ENCODE results near the gene PRKACB. TPM values are rescaled to one million over a fixed set of nuclear protein-coding genes. Genes with fewer than 3 reads are reported as not detected.
"Not testable (repeated sequence)": the region's sequence is repeated elsewhere in the genome, so short reads cannot be mapped to it uniquely, and the experiment has no call there.

Gene PRKACB
- total RNA-seq, 1 donor = 22.1 TPM

DNA sequence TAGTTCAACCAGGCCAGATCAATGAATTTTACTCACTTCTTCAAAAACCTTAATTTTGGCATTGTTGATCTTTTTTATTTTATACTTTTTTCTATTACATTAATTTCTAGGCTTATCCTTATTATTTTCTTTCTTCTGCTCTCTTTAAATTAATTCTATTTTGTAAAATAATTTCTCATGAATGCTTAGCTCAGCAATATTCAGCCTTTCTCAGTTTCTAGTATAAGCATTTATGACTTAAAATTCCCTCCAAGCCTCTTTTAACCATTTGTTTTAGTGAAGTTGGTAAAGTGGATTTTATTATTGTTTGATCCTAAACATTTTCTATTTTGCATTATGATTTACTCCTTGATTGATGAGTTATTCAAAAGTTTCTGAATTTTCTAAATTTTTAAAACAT is 136.8 kb downstream of the PRKACB start:
- Histone ChIP-seq H2AFZ (ENCODE audit: low read length) (no peak overlapping the region), H3K4me1 (ENCODE audit: insufficient read depth, low read length) (no peaks in the 10 kb centered on the region), H3K79me2 (ENCODE audit: insufficient read depth, low read length) (no peaks in the 10 kb centered on the region), H3K27me3 (ENCODE audit: insufficient read depth, low read length) (no peaks in the 10 kb centered on the region), H4K20me1 (ENCODE audit: insufficient read depth, low read length) (no peaks in the 10 kb centered on the region), H3K27ac (ENCODE audit: low read depth, low read length) (no peak overlapping the region), H3K4me2 (ENCODE audit: insufficient read depth, low read length) (no peak overlapping the region), H3K9me3 (ENCODE audit: low read depth, low read length) (no peaks in the 10 kb centered on the region), H3K36me3 (ENCODE audit: insufficient read depth, low read length) (no peaks in the 10 kb centered on the region), H3K4me3 (ENCODE audit: insufficient read depth, low read length) (no peak overlapping the region)
- no peak for DNase-seq (ENCODE audit: insufficient read length, low spot score, missing footprints)
- no peak for TF ChIP-seq CTCF (IDR thresholded peaks at IDR 0.05; ENCODE audit: extremely low read depth, low read depth, low read length)

- no peak for TF ChIP-seq CTCF (IDR thresholded peaks at IDR 0.05; ENCODE audit: extremely low read depth, low read depth, low read length)
- H3K27me3 ChIP-seq (ENCODE audit: insufficient read depth, low read length) = no peaks in the 10 kb centered on the region
- no peaks in the 10 kb centered on the region for H3K36me3 ChIP-seq (ENCODE audit: insufficient read depth, low read length)
- no peak overlapping the region for H3K4me2 ChIP-seq (ENCODE audit: insufficient read depth, low read length)
- no peaks in the 10 kb centered on the region for H4K20me1 ChIP-seq (ENCODE audit: insufficient read depth, low read length)
- H2AFZ ChIP-seq (ENCODE audit: low read length) = no peak overlapping the region
- no peak for DNase-seq (ENCODE audit: insufficient read length, low spot score, missing footprints)
- no peaks in the 10 kb centered on the region for H3K4me1 ChIP-seq (ENCODE audit: insufficient read depth, low read length)
- H3K79me2 ChIP-seq (ENCODE audit: insufficient read depth, low read length) = no peaks in the 10 kb centered on the region
- H3K27ac ChIP-seq (ENCODE audit: low read depth, low read length) = no peak overlapping the region
- no peaks in the 10 kb centered on the region for H3K9me3 ChIP-seq (ENCODE audit: low read depth, low read length)
- H3K4me3 ChIP-seq (ENCODE audit: insufficient read depth, low read length) = no peak overlapping the region
Measured at GRCh38 chr1:84282780-84283333, 138.8 kb downstream of the PRKACB start.

DNA sequence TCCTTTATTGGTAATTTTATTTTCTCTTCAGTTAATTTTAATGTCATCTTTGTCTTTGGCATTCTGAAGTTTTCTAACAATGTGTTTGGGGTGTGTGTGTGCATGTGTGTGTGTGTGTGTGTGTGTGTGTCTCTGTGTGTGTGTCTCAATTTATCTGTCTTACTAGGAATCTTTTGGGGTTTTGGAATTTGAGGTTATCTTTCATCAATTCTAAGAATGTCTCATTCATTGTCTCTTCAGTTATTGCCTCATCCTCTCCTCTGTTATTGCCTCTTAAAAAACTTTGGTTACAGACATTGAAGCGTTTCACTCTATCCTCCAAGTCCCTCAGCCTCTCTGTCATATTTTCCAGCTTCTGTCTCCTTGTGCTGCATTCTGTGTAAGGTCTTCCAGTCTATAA is 139.3 kb downstream of the PRKACB start:
- no peak for DNase-seq (ENCODE audit: insufficient read length, low spot score, missing footprints)
- TF ChIP-seq CTCF (IDR thresholded peaks at IDR 0.05; ENCODE audit: extremely low read depth, low read depth, low read length) = no peak
- H3K4me3 ChIP-seq (ENCODE audit: insufficient read depth, low read length) = no peak overlapping the region

GRCh38 chr1:84286071-84286470 is 142.0 kb downstream of the PRKACB start:
- H3K4me1 ChIP-seq (ENCODE audit: insufficient read depth, low read length) = no peaks in the 10 kb centered on the region
- no peaks in the 10 kb centered on the region for H4K20me1 ChIP-seq (ENCODE audit: insufficient read depth, low read length)
- no peak overlapping the region for H3K27ac ChIP-seq (ENCODE audit: low read depth, low read length)
- no peaks in the 10 kb centered on the region for H3K36me3 ChIP-seq (ENCODE audit: insufficient read depth, low read length)
- H2AFZ ChIP-seq (ENCODE audit: low read length) = no peak overlapping the region
- no peaks in the 10 kb centered on the region for H3K9me3 ChIP-seq (ENCODE audit: low read depth, low read length)
- H3K27me3 ChIP-seq (ENCODE audit: insufficient read depth, low read length) = no peaks in the 10 kb centered on the region
- no peak for DNase-seq (ENCODE audit: insufficient read length, low spot score, missing footprints)
- H3K4me3 ChIP-seq (ENCODE audit: insufficient read depth, low read length) = no peak overlapping the region
- TF ChIP-seq CTCF (IDR thresholded peaks at IDR 0.05; ENCODE audit: extremely low read depth, low read depth, low read length) = no peak
- H3K79me2 ChIP-seq (ENCODE audit: insufficient read depth, low read length) = no peaks in the 10 kb centered on the region
- H3K4me2 ChIP-seq (ENCODE audit: insufficient read depth, low read length) = no peak overlapping the region

More for the DNA sequence above, 139.3 kb downstream of the PRKACB start:
- Histone ChIP-seq H3K79me2 (ENCODE audit: insufficient read depth, low read length) (no peaks in the 10 kb centered on the region), H4K20me1 (ENCODE audit: insufficient read depth, low read length) (no peaks in the 10 kb centered on the region), H3K36me3 (ENCODE audit: insufficient read depth, low read length) (no peaks in the 10 kb centered on the region), H3K4me1 (ENCODE audit: insufficient read depth, low read length) (no peaks in the 10 kb centered on the region), H2AFZ (ENCODE audit: low read length) (no peak overlapping the region), H3K9me3 (ENCODE audit: low read depth, low read length) (no peaks in the 10 kb centered on the region), H3K27ac (ENCODE audit: low read depth, low read length) (no peak overlapping the region), H3K4me2 (ENCODE audit: insufficient read depth, low read length) (no peak overlapping the region), H3K27me3 (ENCODE audit: insufficient read depth, low read length) (no peaks in the 10 kb centered on the region)

GRCh38 chr1:84287389-84287788 is 143.3 kb downstream of the PRKACB start:
- not testable (repeated sequence) for H3K27me3 ChIP-seq (ENCODE audit: insufficient read depth, low read length); H3K36me3 ChIP-seq (ENCODE audit: insufficient read depth, low read length); H3K4me3 ChIP-seq (ENCODE audit: insufficient read depth, low read length); H3K79me2 ChIP-seq (ENCODE audit: insufficient read depth, low read length); H3K9me3 ChIP-seq (ENCODE audit: low read depth, low read length); H3K4me2 ChIP-seq (ENCODE audit: insufficient read depth, low read length); H4K20me1 ChIP-seq (ENCODE audit: insufficient read depth, low read length); DNase-seq (ENCODE audit: insufficient read length, low spot score, missing footprints); H2AFZ ChIP-seq (ENCODE audit: low read length); H3K4me1 ChIP-seq (ENCODE audit: insufficient read depth, low read length); H3K27ac ChIP-seq (ENCODE audit: low read depth, low read length)
